ES-I3 (cell line): ENCODE measurements around the gene SSBP3.
"Not testable (repeated sequence)": the region's sequence is repeated elsewhere in the genome, so short reads cannot be mapped to it uniquely, and the experiment has no call there.

Source experiments
- H3K36me3 ChIP-seq: 2 replicates; pipeline ENCODE4 v1.6.1; 2013; ENCODE audit warnings: mild to moderate bottlenecking, low read length, control low read depth, moderate library complexity; ENCODE audit not compliant: insufficient read depth
- H3K4me1 ChIP-seq: 2 replicates; pipeline ENCODE4 v1.6.1; 2013; ENCODE audit warnings: mild to moderate bottlenecking, control low read depth, low read length; ENCODE audit not compliant: insufficient read depth
- H3K9ac ChIP-seq: 2 replicates; pipeline ENCODE4 v1.6.1; 2013; ENCODE audit warnings: low read depth, mild to moderate bottlenecking, low read length, moderate library complexity
- H3K9me3 ChIP-seq: 2 replicates; pipeline ENCODE4 v1.6.1; 2013; ENCODE audit warnings: mild to moderate bottlenecking, low read length, moderate library complexity; ENCODE audit not compliant: control insufficient read depth, insufficient read depth

SSBP3 gene

DNA sequence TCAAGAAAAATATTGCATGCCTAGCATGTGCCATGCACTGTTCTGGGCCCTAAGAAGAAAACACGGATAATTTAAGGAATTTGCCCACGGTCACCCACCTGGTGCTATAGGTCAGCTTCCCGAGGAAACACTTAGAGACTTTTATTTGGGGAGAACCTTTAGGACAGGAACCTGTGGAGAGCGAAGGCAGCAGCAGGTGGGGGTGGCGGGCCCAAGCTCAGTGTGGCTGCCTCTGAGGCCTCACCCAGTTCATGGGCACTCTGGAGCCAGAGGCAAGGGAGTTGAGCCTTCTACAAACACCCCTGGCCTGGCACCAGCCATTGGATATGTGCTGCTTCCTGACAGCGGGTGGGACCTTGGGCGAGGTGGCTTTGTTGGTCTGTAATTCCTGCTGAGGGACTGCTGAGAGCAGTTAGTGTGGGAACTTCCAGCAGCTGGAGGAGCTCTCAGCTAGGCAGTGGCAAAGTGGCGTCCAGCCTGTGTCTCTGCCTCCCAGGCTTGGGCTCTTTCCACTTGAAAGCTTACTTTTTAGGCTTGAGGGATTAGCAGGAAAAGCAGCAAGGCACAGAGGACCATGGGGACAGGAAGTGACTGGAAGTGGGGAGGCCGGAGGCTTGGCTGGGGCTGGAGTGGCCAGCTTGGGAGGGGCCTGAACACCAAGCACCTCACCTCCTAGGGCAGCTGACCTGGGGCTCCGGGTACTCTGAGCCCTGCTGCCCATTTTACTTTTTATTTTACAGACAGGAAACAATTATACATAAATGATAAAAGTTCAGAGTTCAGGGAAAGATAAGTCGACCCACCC lies 187.1 kb downstream of the SSBP3 start:
- H3K4me1 ChIP-seq = peaks cover 12% of the 10 kb centered on the region; the same call in 1 of the 2 replicates
- no peaks in the 10 kb centered on the region for H3K9me3 ChIP-seq
- peaks cover 34% of the 10 kb centered on the region for H3K36me3 ChIP-seq
- H3K9ac ChIP-seq = no peak overlapping the region

DNA sequence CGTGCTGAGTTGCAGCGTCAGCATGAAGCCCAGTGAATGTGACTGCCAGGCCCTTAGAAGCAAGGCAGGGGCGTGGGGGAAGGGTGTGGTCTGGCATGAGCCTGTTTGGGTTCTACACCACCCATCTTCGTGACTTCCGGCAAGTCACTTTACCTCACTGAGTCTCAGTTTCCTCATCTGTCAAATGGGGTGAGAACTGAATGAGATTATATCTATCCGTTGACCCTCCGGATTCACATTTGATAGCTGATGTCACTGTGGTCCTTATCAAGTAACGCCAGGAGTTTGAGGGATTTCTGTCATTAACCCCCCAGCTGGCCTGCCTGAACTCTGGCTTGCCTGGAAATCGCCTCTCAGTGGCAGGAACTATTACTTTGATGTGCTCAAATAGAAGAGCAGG lies 190.7 kb downstream of the SSBP3 start:
- no peak overlapping the region for H3K9ac ChIP-seq
- no peaks in the 10 kb centered on the region for H3K9me3 ChIP-seq
- peaks cover 57% of the 10 kb centered on the region for H3K36me3 ChIP-seq

DNA sequence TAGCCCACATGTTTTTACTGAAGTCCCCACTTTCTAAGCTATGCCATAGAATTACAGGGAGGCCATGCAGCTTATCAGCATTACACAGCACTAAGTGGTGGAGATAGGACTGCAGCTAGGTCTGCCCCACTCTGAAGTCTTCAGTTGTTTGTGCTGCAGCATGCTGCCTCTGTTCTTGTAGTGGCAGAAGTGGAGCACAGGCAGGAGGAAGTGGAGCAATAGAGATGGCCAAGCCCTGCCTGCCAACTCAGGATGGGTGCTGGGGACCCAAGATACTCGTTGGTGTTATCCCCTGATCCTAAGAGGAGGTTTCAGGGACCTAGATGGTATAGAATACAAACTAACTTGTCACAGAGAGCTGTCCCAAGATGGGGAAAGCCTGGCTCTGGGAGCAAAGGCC lies 193.3 kb downstream of the SSBP3 start:
- no peak overlapping the region for H3K9ac ChIP-seq
- no peaks in the 10 kb centered on the region for H3K9me3 ChIP-seq
- peaks cover 58% of the 10 kb centered on the region for H3K36me3 ChIP-seq
- peaks cover under 1% of the 10 kb centered on the region; the same call in 1 of the 2 replicates for H3K4me1 ChIP-seq

More for the DNA sequence above, 190.7 kb downstream of the SSBP3 start:
- peaks cover 4% of the 10 kb centered on the region; the same call in 1 of the 2 replicates for H3K4me1 ChIP-seq

DNA sequence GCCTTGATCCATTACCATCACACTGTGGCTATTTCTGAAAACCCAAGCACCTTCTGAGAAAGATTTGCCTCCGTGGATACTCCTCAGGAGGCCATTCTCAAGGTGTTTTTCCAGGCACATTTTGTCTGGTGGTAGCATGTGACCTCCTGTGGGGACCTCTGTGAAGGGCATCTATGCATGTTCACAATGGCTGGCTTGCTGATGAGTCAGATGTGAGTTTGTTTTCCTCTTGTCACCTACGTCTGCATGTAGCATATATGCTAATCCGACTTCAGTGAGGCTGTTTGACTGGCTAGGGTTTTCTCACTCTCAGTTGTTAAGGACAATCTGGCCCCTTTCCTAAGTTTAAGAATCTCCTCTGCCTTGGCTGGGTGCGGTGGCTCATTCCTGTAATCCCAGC lies 198.3 kb downstream of the SSBP3 start:
- H3K9ac ChIP-seq, H3K4me1 ChIP-seq, H3K9me3 ChIP-seq: not testable (repeated sequence)
- peaks cover 43% of the 10 kb centered on the region for H3K36me3 ChIP-seq

DNA sequence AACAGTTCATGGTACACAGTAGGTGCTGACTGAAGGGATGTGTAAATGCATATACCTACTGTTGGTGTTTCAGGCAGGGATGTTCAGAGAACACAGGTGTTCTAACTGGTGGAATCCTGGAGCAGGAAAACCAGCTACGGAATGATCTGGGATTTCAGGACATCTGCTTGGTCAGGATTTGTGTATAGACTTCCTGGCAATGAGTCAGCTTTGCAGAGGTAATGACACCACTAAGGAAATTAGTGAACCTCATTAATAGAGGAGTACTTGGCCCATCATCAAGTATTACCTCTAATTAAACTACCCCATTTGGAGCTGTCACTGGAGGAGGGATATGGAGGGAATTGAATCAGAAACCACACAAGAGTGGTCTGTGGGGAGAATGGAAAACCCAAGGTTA lies 198.9 kb downstream of the SSBP3 start:
- Histone ChIP-seq H3K9me3 (no peaks in the 10 kb centered on the region), H3K36me3 (peaks cover 37% of the 10 kb centered on the region), H3K4me1 (peaks cover 4% of the 10 kb centered on the region; the same call in 1 of the 2 replicates), H3K9ac (no peak overlapping the region)

DNA sequence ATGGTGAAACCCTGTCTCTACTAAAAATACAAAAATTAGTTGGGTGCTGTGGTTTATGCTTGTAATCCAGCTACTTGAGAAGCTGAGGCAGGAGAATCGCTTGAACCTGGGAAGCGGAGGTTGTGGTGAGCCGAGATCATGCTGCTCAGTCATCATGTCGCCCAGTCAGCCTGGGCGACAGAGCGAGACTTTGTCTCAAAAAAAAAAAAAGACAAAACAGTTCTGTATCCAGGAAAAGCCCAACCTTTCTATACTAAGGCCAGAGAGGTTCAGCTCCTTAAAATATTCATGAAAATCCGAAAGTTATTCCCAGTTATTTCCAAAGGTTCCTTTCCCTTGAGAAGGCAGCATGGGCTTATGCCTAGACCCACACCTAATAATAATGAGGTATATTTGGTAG lies 202.0 kb downstream of the SSBP3 start:
- Histone ChIP-seq H3K9ac (no peak overlapping the region), H3K4me1 (peaks cover 12% of the 10 kb centered on the region), H3K36me3 (peaks cover 18% of the 10 kb centered on the region), H3K9me3 (no peaks in the 10 kb centered on the region)

DNA sequence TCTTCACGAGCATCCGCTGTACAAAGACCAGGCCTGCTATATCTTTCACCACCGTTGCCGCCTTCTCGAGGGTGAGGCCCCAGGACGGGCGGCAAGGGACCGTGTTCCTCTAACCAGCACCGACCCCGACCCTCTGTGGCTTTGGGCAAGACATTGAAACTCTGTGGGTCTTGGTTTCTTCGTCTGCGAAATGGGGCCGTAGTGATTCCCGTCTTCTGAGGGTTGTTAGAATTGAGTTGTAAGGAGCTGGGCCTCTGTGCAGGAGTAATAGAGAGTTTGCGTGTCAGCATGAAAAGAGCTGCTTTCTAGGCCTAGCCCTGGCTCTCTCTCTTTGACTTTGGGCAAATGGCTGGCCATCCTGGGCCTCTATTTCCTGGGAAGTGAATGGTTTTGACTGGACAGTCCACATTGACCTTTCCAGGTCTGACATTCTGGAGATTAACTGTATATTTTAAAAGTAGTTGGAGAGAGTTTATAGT lies 205.6 kb downstream of the SSBP3 start:
- H3K9ac ChIP-seq = peak overlapping the region; percentile 93
- H3K4me1 ChIP-seq = peaks cover 8% of the 10 kb centered on the region
- H3K9me3 ChIP-seq = no peaks in the 10 kb centered on the region
- H3K36me3 ChIP-seq = peaks cover 8% of the 10 kb centered on the region; the same call in 1 of the 2 replicates

DNA sequence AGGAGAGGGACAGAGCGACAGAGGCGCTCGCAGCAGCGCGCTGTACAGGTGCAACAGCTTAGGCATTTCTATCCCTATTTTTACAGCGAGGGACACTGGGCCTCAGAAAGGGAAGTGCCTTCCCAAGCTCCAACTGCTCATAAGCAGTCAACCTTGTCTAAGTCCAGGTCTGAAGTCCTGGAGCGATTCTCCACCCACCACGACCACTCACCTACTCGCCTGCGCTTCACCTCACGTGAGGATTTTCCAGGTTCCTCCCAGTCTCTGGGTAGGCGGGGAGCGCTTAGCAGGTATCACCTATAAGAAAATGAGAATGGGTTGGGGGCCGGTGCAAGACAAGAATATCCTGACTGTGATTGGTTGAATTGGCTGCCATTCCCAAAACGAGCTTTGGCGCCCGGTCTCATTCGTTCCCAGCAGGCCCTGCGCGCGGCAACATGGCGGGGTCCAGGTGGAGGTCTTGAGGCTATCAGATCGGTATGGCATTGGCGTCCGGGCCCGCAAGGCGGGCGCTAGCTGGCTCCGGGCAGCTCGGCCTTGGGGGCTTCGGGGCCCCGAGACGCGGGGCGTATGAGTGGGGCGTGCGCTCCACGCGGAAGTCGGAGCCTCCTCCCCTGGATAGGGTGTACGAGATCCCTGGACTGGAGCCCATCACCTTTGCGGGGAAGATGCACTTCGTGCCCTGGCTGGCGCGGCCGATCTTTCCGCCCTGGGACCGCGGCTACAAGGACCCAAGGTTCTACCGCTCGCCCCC lies 206.3 kb downstream of the SSBP3 start, which contains the start of the genes CYB5RL and MRPL37:
CYB5RL (minus strand) TSS at position 266 of the 754 bp plus-strand sequence. CDS start 4,414 bp downstream, outside the sequence.
MRPL37 (plus strand) TSS at position 403 of the 754 bp plus-strand sequence; CDS start at position 480, 77 bp downstream.
- H3K9ac ChIP-seq = peak within 1 kb of the TSS; percentile 93
- H3K4me1 ChIP-seq = peaks cover 8% of the 10 kb centered on the region
- peaks cover 3% of the 10 kb centered on the region; the same call in 1 of the 2 replicates for H3K36me3 ChIP-seq
- no peaks in the 10 kb centered on the region for H3K9me3 ChIP-seq

DNA sequence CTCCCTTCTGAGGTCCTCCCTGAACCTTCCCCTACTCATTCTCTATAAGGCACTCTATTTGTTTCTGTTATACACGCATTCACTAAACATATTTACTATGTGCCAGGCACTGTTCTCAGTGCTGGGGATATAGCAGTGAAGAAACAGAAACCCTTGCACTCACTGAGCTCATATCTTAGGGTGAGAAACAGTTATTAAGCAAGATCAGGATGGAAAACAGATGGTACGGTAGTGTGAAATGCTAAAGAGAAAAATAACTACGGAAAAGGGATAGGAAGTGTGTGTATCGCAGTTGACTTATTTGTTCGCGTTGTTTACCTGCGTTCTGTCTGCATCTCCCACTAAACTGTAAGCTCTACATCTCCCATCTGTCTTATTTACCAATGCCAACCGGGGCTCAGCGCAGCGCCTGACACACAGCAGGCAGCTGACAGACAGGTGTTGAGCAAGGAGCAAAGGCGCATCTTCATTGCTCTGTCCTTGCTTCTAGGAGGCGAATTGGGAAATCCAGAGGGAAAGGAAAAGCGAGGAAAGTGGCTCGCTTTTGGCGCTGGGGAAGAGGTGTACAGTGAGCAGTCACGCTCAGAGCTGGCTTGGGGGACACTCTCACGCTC lies 206.9 kb downstream of the SSBP3 start:
- peak overlapping the region; percentile 93 for H3K9ac ChIP-seq
- peaks cover 8% of the 10 kb centered on the region for H3K4me1 ChIP-seq
- H3K9me3 ChIP-seq = no peaks in the 10 kb centered on the region
- H3K36me3 ChIP-seq = no peaks in the 10 kb centered on the region

DNA sequence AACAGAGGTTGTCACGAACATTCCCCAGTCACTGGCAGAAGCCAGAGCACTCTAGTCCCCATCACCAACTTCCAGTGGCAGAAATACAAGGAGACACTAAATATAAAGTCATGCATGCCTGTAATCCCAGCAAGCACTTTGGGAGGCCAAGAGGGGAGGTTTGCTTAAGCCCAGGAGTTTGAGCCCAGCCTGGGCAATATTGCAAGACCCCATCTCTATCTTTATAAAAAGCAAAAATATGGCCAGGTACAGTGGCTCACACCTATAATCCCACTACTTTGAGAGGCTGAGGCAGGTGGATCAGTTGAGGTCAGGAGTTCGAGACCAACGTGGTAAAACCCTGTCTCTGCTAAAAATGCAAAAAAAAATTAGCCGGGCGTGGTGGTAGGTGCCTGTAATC lies 212.7 kb downstream of the SSBP3 start:
- H3K9ac ChIP-seq = no peak overlapping the region
- H3K36me3 ChIP-seq = no peaks in the 10 kb centered on the region
- no peaks in the 10 kb centered on the region for H3K4me1 ChIP-seq
- H3K9me3 ChIP-seq = no peaks in the 10 kb centered on the region

DNA sequence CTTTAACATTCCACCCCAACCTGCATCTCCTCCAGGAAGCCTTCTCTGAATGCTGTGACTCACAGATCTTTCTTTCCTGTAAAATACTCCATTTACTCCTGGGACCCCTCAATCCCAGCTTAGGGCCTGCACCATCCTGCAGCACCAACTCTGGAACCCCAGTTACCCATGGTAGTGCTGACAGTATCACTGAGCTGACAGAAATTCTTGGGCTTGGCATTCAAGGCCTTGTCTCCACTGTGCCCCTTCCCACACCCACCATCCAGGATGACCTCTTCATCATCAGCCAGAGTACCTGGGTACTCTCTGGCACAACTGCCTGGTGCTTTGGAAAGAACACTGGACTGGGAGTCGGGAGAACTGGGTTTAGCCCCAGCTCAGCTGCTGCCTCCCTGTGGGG lies 214.7 kb downstream of the SSBP3 start:
- no peaks in the 10 kb centered on the region for H3K4me1 ChIP-seq

DNA sequence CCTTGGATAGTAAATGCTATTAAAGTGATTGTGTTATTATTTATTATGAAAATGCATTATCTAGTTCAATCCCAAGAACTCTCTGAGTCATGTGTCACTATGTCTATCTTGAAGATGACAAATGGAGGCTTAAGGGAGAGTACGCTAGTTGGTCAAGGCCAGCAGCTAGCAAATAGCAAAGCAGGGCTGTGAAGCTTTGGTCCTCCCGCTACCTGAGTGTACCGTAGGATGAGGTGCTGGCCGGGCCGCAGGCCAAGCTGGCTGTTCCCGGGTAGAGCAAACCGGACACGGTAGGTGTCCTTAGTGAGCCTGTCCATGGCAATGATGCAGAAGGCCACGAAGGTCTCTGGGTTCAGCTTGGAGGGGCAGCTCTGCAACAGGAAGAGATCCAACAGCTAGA lies 215.7 kb downstream of the SSBP3 start:
- Histone ChIP-seq H3K4me1 (no peaks in the 10 kb centered on the region), H3K36me3 (no peaks in the 10 kb centered on the region)

More for the DNA sequence above, 214.7 kb downstream of the SSBP3 start:
- no peaks in the 10 kb centered on the region for H3K9me3 ChIP-seq
- H3K9ac ChIP-seq = no peak overlapping the region
- no peaks in the 10 kb centered on the region for H3K36me3 ChIP-seq

DNA sequence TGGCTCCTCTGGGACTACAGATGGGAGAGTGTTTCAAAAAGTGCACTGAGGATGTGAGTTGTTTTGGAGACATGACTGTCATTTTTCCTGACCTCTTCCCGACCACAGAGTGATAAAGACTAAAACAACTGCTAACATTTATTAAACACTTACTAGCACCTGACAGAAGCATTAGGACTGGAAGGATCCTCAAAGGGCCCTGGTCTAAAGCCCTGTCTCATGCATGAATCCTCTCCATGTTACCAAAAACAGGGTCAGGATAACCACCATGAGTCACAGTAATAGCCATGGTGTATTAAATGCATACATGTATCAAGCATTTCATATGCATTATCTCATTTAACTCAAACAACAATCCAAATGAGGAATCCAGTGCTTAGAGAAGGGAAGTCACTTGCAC lies 217.9 kb downstream of the SSBP3 start:
- no peak overlapping the region for H3K9ac ChIP-seq

More for the DNA sequence above, 215.7 kb downstream of the SSBP3 start:
- H3K9ac ChIP-seq = no peak overlapping the region
- H3K9me3 ChIP-seq = no peaks in the 10 kb centered on the region

DNA sequence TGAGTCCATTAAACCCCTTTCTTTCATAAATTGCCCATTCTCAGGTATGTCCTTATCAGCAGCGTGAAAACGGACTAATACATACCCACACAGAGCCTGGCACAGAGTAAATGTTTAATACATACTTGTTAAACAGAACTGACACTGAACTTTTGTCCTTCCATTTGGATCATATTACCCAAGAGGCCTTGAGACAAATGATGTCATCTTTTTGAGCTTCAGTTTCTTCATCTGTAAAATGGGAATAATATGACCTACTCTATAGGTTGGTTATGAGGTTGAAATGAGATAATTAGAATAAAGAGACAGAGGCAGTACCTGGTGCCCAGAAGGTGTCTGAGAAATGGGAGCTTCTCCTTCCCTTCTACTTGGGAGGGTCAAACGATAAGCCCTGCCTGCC lies 220.1 kb downstream of the SSBP3 start:
- Histone ChIP-seq H3K4me1 (no peaks in the 10 kb centered on the region), H3K36me3 (no peaks in the 10 kb centered on the region), H3K9ac (no peak overlapping the region), H3K9me3 (no peaks in the 10 kb centered on the region; the same call in 1 of the 2 replicates)

More for the DNA sequence above, 217.9 kb downstream of the SSBP3 start:
- no peaks in the 10 kb centered on the region for H3K36me3 ChIP-seq
- no peaks in the 10 kb centered on the region for H3K9me3 ChIP-seq
- no peaks in the 10 kb centered on the region for H3K4me1 ChIP-seq
